ENCODE measurements around the gene S100B. TPM values are rescaled to one million over a fixed set of nuclear protein-coding genes. Genes with fewer than 3 reads are reported as not detected.

Gene S100B
- total and polyA plus RNA-seq, 2 of the 13 experiments (the other 11 are each of a cell fraction or from before 2014, with no cell fraction given), result not detected

GRCh38 chr21:46637952-46638746, 33.3 kb upstream of the S100B start:
- WGBS (ENCODE audit: low lambda C conversion rate), result 85% methylated on average over 3 of the region's 3 CpGs
- ChIA-PET POLR2A (no interaction called here), CTCF (ENCODE audit: low intra/inter-chr PET ratio, low total read pairs) (no interaction called here)
- Histone ChIP-seq H4K20me1 (ENCODE audit: insufficient read depth, low read length) (peaks cover 4% of the 10 kb centered on the region; the same call in 1 of the 2 replicates), H3K36me3 (replicated peaks in 1 of 2; ENCODE audit: control insufficient read depth in 1 of 2, insufficient read depth in 2 of 2, low read length in 2 of 2) (peaks cover 2 to 12% of the 10 kb centered on the region in 2 experiments; a peak in 3 of 5 replicates), H3K79me2 (ENCODE audit: insufficient read depth, low read length) (peaks cover 32% of the 10 kb centered on the region), H2AFZ (ENCODE audit: low read length) (no peak overlapping the region), H3K4me1 (ENCODE audit: insufficient read depth, low read length) (peaks cover 54% of the 10 kb centered on the region), H3K4me2 (ENCODE audit: low read depth, low read length) (peak overlapping the region; percentile 46), H3K27ac (ENCODE audit: extremely low read length, insufficient read depth, low read length) (no peak overlapping the region), H3K4me3 (replicated peaks in 1 of 3; ENCODE audit: insufficient read depth in 1 of 3, low read depth in 2 of 3, low read length in 3 of 3) (peak overlapping the region in 1 of 3 experiments; percentile 1; a peak in 1 of 6 replicates), H3K9me3 (ENCODE audit: low read length) (no peaks in the 10 kb centered on the region), H3K27me3 (ENCODE audit: control insufficient read depth in 1 of 2, insufficient read depth in 2 of 2, low read length in 2 of 2) (no peaks in the 10 kb centered on the region; a peak in 1 of 5 replicates), H3K9ac (ENCODE audit: insufficient read depth, low read depth, low read length) (peak overlapping the region; percentile 3; the same call in 1 of the 2 replicates)
- ATAC-seq (no peak), FAIRE-seq (no peak), DNase-seq (ENCODE audit: low spot score) (no peak)
- TF ChIP-seq, protein P1, sequence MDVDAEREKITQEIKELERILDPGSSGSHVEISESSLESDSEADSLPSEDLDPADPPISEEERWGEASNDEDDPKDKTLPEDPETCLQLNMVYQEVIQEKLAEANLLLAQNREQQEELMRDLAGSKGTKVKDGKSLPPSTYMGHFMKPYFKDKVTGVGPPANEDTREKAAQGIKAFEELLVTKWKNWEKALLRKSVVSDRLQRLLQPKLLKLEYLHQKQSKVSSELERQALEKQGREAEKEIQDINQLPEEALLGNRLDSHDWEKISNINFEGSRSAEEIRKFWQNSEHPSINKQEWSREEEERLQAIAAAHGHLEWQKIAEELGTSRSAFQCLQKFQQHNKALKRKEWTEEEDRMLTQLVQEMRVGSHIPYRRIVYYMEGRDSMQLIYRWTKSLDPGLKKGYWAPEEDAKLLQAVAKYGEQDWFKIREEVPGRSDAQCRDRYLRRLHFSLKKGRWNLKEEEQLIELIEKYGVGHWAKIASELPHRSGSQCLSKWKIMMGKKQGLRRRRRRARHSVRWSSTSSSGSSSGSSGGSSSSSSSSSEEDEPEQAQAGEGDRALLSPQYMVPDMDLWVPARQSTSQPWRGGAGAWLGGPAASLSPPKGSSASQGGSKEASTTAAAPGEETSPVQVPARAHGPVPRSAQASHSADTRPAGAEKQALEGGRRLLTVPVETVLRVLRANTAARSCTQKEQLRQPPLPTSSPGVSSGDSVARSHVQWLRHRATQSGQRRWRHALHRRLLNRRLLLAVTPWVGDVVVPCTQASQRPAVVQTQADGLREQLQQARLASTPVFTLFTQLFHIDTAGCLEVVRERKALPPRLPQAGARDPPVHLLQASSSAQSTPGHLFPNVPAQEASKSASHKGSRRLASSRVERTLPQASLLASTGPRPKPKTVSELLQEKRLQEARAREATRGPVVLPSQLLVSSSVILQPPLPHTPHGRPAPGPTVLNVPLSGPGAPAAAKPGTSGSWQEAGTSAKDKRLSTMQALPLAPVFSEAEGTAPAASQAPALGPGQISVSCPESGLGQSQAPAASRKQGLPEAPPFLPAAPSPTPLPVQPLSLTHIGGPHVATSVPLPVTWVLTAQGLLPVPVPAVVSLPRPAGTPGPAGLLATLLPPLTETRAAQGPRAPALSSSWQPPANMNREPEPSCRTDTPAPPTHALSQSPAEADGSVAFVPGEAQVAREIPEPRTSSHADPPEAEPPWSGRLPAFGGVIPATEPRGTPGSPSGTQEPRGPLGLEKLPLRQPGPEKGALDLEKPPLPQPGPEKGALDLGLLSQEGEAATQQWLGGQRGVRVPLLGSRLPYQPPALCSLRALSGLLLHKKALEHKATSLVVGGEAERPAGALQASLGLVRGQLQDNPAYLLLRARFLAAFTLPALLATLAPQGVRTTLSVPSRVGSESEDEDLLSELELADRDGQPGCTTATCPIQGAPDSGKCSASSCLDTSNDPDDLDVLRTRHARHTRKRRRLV (CRISPR knock-in tag; IDR thresholded peaks at IDR 0.05), result no peak
- TF ChIP-seq ZNF564 (CRISPR knock-in tag; IDR thresholded peaks at IDR 0.05) (no peak), MAFK (conservative IDR thresholded peaks at IDR 0.05 in 1 of 2, IDR thresholded peaks at IDR 0.05 in 1 of 2; ENCODE audit: low read length in 2 of 2) (peak in 1 of 2 experiments; percentile 55; a peak in 2 of 4 replicates), ZNF570 (CRISPR knock-in tag; IDR thresholded peaks at IDR 0.05; ENCODE audit: borderline replicate concordance) (no peak), ZNF430 (CRISPR knock-in tag; IDR thresholded peaks at IDR 0.05) (no peak), ZNF143 (CRISPR knock-in tag; IDR thresholded peaks at IDR 0.05) (no peak), GATAD2A (CRISPR knock-in tag; IDR thresholded peaks at IDR 0.05) (no peak), BRCA1 (CRISPR knock-in tag; IDR thresholded peaks at IDR 0.05) (no peak), KDM5A (IDR thresholded peaks at IDR 0.05; ENCODE audit: borderline replicate concordance, low read length) (no peak), MAFF (IDR thresholded peaks at IDR 0.05; ENCODE audit: low read depth, low read length) (0 out of 2 replicates have a peak, but pooled peaks have one; percentile 10), ZNF263 (CRISPR knock-in tag; IDR thresholded peaks at IDR 0.05) (no peak)
- BruUV-seq (replicated peaks), result no TSS peak
- intact Hi-C loops (cut with micrococcal nuclease; ENCODE audit: unreplicated experiment) (loop anchor here (2.0 kb wide), 1 partner anchor 15 kb away; no protein-coding TSS in a partner anchor), in situ Hi-C loops (cut with HindIII; ENCODE audit: extremely low pct_ligation_motif_present, low pct_unique_long_range_greater_than_20kb) (no loop called here)

Data from HepG2 (cell line).